DND-41 (cell line): ENCODE measurements around the gene KCNQ5.

Experiments
- ATAC-seq: fragments of 200-7000 bp; cut with Tn5 transposase; 3 replicates; pipeline ENCODE4 v1.9.1; 2021; ENCODE audit warnings: low read depth; ENCODE audit not compliant: insufficient read depth
- DNase-seq: peaks from one replicate; pipeline ENCODE4 v3.0.0-alpha.2; 2020
- H2AFZ ChIP-seq: 2 replicates; pipeline ENCODE4 v1.6.0; 2012; ENCODE audit warnings: low read depth, low read length
- H3K27ac ChIP-seq: 2 replicates; pipeline ENCODE4 v1.5.1; 2012; ENCODE audit warnings: low read length, inconsistent platforms
- H3K27me3 ChIP-seq: fragments of 200-600 bp; sonication (generic); 2 replicates; pipeline ENCODE4 v1.6.0; 2012; ENCODE audit warnings: low read length, mild to moderate bottlenecking, inconsistent platforms; ENCODE audit not compliant: insufficient read depth, poor library complexity
- H3K36me3 ChIP-seq: 2 replicates; pipeline ENCODE4 v1.5.1; 2012; ENCODE audit warnings: low read length, inconsistent platforms; ENCODE audit not compliant: insufficient read depth
- H3K4me1 ChIP-seq: 2 replicates; pipeline ENCODE4 v1.5.1; 2012; ENCODE audit warnings: mild to moderate bottlenecking, low read length; ENCODE audit not compliant: insufficient read depth
- H3K4me2 ChIP-seq: 2 replicates; pipeline ENCODE4 v1.6.0; 2012; ENCODE audit warnings: mild to moderate bottlenecking, moderate library complexity, low read length, inconsistent platforms; ENCODE audit not compliant: insufficient read depth
- H3K4me3 ChIP-seq, 2 experiments: fragments of 200-600 bp in 1 of 2; shearing (Covaris generic) in 1 of 2; 2 replicates each; pipeline ENCODE4 v1.5.1; 2012 to 2016; ENCODE audit warnings: inconsistent platforms in 2 of 2, low read length in 2 of 2, mild to moderate bottlenecking in 2 of 2, low read depth in 1 of 2, moderate library complexity in 1 of 2
- H3K79me2 ChIP-seq: 2 replicates; pipeline ENCODE4 v1.6.0; 2012; ENCODE audit warnings: low read length, inconsistent platforms; ENCODE audit not compliant: insufficient read depth
- H3K9ac ChIP-seq: 2 replicates; pipeline ENCODE4 v1.6.0; 2012; ENCODE audit warnings: low read depth, mild to moderate bottlenecking, inconsistent platforms, low read length, moderate library complexity
- H3K9me3 ChIP-seq: 2 replicates; pipeline ENCODE4 v1.5.1; 2012; ENCODE audit warnings: low read length, moderate library complexity, mild to moderate bottlenecking, inconsistent platforms; ENCODE audit not compliant: insufficient read depth, severe bottlenecking
- H4K20me1 ChIP-seq: 2 replicates; pipeline ENCODE4 v1.6.0; 2012; ENCODE audit warnings: low read length; ENCODE audit not compliant: insufficient read depth
- EZH2 ChIP-seq: IDR thresholded peaks from 3 replicates; pipeline ENCODE4 v1.6.1; 2012; ENCODE audit warnings: borderline replicate concordance, low read depth, mild to moderate bottlenecking, moderate library complexity, low read length, inconsistent platforms; ENCODE audit not compliant: severe bottlenecking
- TF ChIP-seq, protein P1 (sequence below): IDR thresholded peaks from 2 replicates; pipeline ENCODE4 v1.5.1; 2012; ENCODE audit warnings: borderline replicate concordance, low read length, moderate library complexity, mild to moderate bottlenecking; ENCODE audit not compliant: poor library complexity, severe bottlenecking; ENCODE audit errors: extremely low read depth

KCNQ5 gene

DNA sequence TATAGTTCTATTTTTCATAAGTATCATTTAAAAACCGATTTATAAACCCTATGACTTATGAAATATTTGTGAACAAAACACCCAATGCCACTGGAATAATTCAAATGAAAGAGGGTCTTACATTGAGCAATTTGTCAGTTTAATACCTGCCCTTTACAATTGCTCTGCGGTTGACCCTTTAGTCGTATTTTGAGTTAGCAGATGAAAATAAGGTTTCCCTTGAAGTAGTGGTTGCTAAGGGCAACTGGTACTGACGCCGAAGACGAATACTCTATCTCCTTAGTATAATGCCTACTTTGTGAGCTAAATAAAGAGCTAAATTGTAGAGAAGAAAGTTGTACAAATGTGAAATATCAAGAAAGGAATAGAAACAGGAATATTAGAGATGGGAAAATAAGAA, 69.4 kb downstream of the KCNQ5 start:
- ATAC-seq (no peak), DNase-seq (no peak)
- Histone ChIP-seq H3K36me3 (peaks cover 3% of the 10 kb centered on the region; the same call in 1 of the 2 replicates), H3K4me2 (no peak overlapping the region), H4K20me1 (no peaks in the 10 kb centered on the region), H2AFZ (no peak overlapping the region), H3K79me2 (no peaks in the 10 kb centered on the region), H3K4me3 (no peak overlapping the region), H3K4me1 (no peaks in the 10 kb centered on the region), H3K9me3 (no peaks in the 10 kb centered on the region), H3K27me3 (no peaks in the 10 kb centered on the region), H3K9ac (no peak overlapping the region), H3K27ac (no peak overlapping the region)
- TF ChIP-seq EZH2, result no peak
- TF ChIP-seq, protein P1, sequence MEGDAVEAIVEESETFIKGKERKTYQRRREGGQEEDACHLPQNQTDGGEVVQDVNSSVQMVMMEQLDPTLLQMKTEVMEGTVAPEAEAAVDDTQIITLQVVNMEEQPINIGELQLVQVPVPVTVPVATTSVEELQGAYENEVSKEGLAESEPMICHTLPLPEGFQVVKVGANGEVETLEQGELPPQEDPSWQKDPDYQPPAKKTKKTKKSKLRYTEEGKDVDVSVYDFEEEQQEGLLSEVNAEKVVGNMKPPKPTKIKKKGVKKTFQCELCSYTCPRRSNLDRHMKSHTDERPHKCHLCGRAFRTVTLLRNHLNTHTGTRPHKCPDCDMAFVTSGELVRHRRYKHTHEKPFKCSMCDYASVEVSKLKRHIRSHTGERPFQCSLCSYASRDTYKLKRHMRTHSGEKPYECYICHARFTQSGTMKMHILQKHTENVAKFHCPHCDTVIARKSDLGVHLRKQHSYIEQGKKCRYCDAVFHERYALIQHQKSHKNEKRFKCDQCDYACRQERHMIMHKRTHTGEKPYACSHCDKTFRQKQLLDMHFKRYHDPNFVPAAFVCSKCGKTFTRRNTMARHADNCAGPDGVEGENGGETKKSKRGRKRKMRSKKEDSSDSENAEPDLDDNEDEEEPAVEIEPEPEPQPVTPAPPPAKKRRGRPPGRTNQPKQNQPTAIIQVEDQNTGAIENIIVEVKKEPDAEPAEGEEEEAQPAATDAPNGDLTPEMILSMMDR, result no peak

DNA sequence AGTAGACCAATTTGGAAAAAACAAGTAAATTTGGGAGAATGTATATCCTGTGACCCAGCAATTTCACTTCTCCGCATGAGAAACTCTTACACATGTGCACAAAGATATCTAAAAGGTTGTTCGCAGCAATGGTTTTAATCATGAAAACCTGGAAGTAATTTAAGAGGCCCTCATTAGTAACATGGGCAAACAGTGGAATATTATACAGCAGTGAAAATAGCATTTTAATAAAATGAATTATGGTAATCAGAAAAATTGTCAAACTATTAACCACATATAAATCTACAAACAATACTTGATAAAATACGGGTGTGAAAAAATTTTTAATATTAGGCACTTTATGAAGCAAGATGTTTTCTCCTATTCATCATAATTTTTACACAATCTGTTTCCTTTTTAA, 74.2 kb downstream of the KCNQ5 start:
- Histone ChIP-seq H3K27ac (no peak overlapping the region), H3K79me2 (no peaks in the 10 kb centered on the region), H4K20me1 (no peaks in the 10 kb centered on the region), H3K9me3 (no peaks in the 10 kb centered on the region), H2AFZ (no peak overlapping the region), H3K4me3 (no peak overlapping the region), H3K27me3 (no peaks in the 10 kb centered on the region), H3K9ac (no peak overlapping the region), H3K4me1 (no peaks in the 10 kb centered on the region), H3K36me3 (no peaks in the 10 kb centered on the region), H3K4me2 (no peak overlapping the region)
- TF ChIP-seq, protein P1, result no peak
- no peak for TF ChIP-seq EZH2
- DNase-seq (no peak), ATAC-seq (no peak)

DNA sequence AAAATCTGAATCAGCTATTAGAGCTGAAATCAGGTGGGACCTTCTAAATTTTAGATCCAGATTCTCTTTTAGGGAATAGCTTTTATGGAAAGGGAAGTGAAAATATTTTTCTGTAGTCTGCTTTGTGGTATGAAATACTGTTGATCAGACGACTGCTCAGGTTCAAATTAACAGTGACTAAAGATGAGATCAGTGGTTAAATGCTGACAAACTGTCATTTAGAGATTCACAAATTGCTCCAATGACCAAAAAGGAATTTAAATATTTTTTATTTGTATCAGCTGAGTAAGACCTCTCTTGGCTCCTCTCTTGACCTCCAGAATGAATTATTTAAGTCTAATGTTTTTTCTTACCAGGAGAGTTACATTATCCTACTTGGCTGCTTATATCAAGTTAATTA, 77.3 kb downstream of the KCNQ5 start:
- H3K36me3 ChIP-seq, result no peaks in the 10 kb centered on the region
- ATAC-seq, result no peak
- H2AFZ ChIP-seq, result no peak overlapping the region
- H3K79me2 ChIP-seq, result no peaks in the 10 kb centered on the region
- no peaks in the 10 kb centered on the region for H3K27me3 ChIP-seq
- H3K9ac ChIP-seq, result no peak overlapping the region
- no peaks in the 10 kb centered on the region for H3K4me1 ChIP-seq
- H3K4me2 ChIP-seq, result no peak overlapping the region
- H3K27ac ChIP-seq, result no peak overlapping the region
- no peak overlapping the region for H3K4me3 ChIP-seq
- TF ChIP-seq, protein P1, result no peak
- TF ChIP-seq EZH2, result no peak
- no peaks in the 10 kb centered on the region for H3K9me3 ChIP-seq
- DNase-seq, result no peak
- H4K20me1 ChIP-seq, result no peaks in the 10 kb centered on the region

DNA sequence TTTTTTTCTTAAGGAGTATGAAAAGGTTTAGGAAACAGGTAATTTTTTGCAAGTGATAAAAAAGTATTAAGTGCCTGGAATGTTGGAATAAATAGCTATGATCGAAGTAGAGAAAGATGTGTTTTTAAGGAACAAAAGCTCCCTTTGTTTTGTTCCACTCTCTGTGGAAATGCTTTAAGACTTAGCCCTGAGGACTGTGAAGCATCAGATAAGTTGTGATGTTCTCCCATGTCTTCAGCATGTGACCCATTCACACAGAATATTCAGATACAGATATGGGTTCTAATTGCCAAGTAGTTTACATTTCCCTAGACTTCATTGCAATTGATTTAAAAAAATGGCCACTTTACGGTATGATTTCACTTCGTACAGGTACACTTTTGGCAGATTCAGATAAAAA, 80.6 kb downstream of the KCNQ5 start:
- no peak overlapping the region for H3K27ac ChIP-seq
- ATAC-seq, result no peak

More for the DNA sequence above, 80.6 kb downstream of the KCNQ5 start:
- Histone ChIP-seq H3K27me3 (no peaks in the 10 kb centered on the region), H3K4me3 (no peak overlapping the region), H4K20me1 (no peaks in the 10 kb centered on the region), H3K79me2 (no peaks in the 10 kb centered on the region), H3K36me3 (no peaks in the 10 kb centered on the region), H3K9ac (no peak overlapping the region), H3K4me1 (no peaks in the 10 kb centered on the region), H3K4me2 (no peak overlapping the region), H3K9me3 (no peaks in the 10 kb centered on the region), H2AFZ (no peak overlapping the region)
- no peak for DNase-seq
- TF ChIP-seq, protein P1, result no peak
- no peak for TF ChIP-seq EZH2
